GM10266 (cell line): ENCODE data around the gene MFAP1.
"Not testable (repeated sequence)": the region's sequence is repeated elsewhere in the genome, so short reads cannot be mapped to it uniquely, and the experiment has no call there.

Experiments
- DNase-seq: peaks from one replicate; pipeline ENCODE4 v3.0.0; 2012; ENCODE audit errors: extremely low spot score
- TF ChIP-seq, protein P1 (sequence below): IDR thresholded peaks from 2 replicates; pipeline ENCODE4 v1.5.1; 2012; ENCODE audit warnings: mild to moderate bottlenecking, low read depth; ENCODE audit not compliant: control insufficient read depth, insufficient read depth; ENCODE audit errors: missing control alignments

MFAP1 gene

DNA sequence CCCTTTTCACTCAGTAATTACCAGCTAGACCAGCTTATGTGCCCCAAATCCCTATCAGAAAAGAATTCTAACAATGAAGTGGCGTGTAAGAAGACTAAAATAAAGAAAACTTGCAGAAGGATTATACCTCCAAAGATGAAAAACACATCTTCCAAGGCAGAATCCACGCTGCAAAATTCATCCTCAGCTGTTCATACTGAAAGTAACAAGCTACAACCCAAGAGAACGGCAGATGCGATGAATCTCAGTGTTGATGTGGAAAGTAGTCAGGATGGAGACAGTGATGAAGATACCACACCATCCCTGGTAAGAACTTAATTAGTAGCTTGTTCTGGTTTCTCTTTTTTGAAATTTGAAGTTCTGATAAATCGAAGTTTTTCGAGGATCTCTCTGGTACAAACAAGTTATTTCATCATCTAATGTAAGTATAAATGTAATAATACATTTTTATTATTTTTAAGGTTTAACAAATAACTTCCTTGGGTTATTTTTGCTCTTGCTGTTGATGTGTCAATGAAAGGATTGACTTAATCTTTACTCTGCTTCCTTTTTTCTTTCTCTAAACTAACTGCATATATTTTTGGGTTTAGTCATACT is 3.7 kb upstream of the MFAP1 start:
- DNase-seq: peak; percentile 31
- TF ChIP-seq, protein P1, sequence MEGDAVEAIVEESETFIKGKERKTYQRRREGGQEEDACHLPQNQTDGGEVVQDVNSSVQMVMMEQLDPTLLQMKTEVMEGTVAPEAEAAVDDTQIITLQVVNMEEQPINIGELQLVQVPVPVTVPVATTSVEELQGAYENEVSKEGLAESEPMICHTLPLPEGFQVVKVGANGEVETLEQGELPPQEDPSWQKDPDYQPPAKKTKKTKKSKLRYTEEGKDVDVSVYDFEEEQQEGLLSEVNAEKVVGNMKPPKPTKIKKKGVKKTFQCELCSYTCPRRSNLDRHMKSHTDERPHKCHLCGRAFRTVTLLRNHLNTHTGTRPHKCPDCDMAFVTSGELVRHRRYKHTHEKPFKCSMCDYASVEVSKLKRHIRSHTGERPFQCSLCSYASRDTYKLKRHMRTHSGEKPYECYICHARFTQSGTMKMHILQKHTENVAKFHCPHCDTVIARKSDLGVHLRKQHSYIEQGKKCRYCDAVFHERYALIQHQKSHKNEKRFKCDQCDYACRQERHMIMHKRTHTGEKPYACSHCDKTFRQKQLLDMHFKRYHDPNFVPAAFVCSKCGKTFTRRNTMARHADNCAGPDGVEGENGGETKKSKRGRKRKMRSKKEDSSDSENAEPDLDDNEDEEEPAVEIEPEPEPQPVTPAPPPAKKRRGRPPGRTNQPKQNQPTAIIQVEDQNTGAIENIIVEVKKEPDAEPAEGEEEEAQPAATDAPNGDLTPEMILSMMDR: no peak

DNA sequence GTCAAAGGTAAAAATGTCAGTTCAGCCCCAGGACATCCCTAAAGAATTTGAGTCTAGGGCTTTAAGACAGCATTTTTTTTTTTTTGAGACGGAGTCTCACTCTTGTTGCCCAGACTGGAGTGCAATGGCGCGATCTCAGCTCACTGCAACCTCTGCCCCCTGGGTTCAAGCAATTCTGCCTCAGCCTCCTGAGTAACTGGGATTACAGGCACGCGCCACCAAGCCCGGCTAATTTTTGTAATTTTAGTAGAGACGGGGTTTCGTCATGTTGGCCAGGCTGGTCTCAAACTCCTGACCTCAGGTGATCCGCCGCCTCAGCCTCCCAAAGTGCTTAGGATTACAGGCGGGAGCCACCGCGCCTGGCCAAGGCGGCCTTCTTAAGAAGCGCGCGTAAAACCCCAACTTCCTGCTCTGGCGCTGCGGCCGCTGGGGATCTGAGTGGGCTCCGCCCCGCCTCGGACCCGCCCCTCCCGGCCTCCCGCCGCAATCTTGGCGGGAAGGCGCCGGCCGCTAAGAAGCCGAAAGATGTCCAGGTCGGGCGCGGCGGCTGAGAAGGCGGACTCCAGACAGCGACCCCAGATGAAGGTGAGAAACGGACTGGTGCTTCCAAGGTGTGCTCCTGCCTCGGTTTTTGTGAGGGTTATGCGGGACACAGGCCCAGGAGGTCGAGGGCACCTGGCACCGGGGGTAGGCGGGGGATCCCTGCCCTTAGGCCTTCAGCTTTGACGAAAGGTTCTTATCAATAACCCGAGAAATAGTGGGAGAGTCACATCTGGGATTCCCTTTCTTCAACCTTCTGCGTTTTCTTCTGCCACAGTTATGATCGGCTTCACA is 2.2 kb upstream of the MFAP1 start, which contains the start of gene WDR76:
WDR76 (plus strand) TSS at position 495 of the 834 bp plus-strand sequence; CDS start at position 526, 31 bp downstream.
- DNase-seq: peak; percentile 79
- TF ChIP-seq, protein P1: no peak

DNA sequence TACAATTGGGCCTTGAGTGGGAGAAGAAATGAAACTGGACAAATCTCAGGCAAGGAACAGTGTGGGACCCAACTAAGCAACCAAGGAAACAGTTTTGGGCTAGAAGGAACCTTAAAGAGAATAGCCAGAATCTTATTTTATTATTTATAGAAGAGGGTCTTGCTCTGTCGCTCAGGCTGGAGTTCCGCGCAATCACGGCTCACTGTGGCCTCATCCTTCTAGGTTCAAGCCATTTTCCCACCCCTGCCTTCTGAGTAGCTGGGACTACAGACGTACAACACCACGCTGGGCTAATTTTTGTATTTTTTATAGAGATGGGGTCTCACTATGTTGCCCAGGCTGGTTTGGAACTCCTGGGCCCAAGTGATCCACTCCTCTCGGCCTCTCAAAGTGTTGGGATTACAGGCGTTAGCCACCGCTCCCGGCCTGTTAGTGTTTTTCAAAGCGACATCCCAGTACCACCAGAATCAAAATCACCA is 1.6 kb upstream of the MFAP1 start:
- TF ChIP-seq, protein P1: no peak

DNA sequence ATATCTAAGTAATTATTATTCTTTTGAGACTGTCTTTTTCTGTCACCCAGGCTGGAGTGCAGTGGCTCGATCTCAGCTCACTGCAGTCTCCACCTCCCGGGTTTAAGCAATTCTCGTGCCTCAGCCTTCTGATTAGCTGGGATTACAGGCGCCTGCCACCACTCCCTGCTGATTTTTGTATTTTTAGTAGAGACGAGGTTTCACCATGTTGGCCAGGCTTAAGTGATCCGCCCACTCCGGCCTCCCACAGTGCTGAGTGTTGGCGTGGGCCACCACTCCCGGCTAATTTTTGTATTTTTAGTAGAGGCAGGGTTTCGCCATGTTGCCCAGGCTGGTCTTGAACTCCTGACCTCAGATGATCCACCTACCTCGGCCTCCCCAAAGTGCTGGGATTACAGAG is 815 bp upstream of the MFAP1 start:
- DNase-seq: not testable (repeated sequence)

More for the DNA sequence above, 1.6 kb upstream of the MFAP1 start:
- DNase-seq: no peak

DNA sequence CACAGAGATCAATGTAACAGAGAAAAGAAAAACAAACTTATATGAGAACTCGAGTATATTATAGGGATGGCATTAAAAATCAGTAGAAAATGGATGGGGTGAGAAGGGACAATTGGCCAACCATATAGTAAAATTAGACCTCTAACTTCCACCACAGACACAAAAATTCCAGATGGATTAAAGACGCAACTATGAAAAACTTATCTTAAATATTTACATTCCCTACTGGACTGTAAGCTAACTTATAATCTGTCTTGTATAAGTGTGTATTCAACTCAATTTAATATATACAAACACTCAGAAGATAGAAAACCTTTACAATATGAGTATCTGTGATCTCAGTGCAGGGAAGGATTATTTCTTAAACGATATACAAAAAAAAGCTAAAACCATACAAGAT is 3.0 kb downstream of the MFAP1 start:
- no peak for DNase-seq
- TF ChIP-seq, protein P1: no peak

DNA sequence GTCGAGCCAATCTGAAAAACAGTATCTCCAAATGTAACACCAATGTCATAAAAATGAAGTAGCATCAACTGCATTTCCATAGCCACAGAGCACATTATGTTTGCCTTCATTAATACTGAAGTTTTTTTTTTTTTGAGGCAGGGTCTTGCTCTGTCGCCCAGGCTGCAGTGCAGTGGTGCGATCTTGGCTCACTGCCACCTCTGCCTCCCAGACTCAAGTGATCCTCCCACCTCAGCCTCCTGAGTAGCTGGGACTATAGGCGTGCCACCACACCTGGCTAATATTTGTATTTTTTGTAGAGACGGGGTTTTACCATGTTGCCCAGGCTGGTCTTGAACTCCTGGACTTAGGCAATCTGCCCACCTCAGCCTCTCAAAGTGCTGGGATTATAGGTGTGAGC is 9.4 kb downstream of the MFAP1 start:
- not testable (repeated sequence) for DNase-seq

DNA sequence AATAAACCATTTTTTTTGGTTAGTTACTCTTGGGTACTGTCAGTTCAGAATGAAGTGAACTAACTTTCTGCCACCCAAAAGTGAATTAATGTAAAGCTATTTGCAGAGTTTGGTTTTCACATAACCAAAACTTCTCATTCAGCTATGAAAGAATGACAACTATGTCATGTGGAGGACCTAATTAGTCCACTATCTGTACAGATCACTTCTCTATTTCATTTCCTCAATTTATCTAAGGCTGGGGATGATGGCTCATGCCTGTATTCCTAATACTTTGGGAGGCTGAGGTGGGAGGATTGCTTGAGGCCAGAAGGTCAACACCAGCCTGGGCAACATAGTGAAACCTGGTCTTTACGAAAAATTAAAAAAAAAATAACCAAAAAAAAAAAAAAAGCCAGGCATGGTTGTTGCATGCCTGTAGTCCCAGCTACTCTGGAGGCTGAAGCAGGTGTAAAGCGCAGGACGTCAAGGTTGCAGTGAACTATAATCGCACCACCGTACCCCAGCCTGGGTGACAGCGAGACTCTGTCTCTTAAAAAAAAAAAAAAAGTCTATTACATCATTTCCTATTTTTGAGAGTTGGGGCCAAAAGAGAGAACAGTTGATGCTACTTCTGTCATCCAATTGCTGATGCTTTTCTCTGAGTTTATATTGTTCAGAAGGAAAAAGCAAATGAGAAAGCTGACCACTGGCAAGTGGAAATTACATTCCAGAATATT is 15.4 kb downstream of the MFAP1 start:
- DNase-seq: no peak
- TF ChIP-seq, protein P1: no peak
